Neuronal stem cell (in vitro differentiated cells): Measurements from ENCODE around the gene EGLN1.

Experiments
- DNase-seq: peaks from one replicate; pipeline ENCODE4 v3.0.0-alpha.2; 2013; ENCODE audit warnings: low spot score
- H2AFZ ChIP-seq: one replicate; pipeline ENCODE4 v1.6.1; 2013; ENCODE audit warnings: mild to moderate bottlenecking, low read length, inconsistent platforms
- H2AK5ac ChIP-seq: 2 replicates; pipeline ENCODE4 v1.6.1; 2013; ENCODE audit warnings: low read depth, mild to moderate bottlenecking, inconsistent platforms, low read length, moderate library complexity, mixed read lengths
- H2BK120ac ChIP-seq: 2 replicates; pipeline ENCODE4 v1.6.1; 2013; ENCODE audit warnings: low read depth, mild to moderate bottlenecking, inconsistent platforms, low read length, moderate library complexity, mixed read lengths
- H2BK12ac ChIP-seq: one replicate; pipeline ENCODE4 v1.6.1; 2013; ENCODE audit warnings: low read length, inconsistent platforms
- H2BK15ac ChIP-seq: 2 replicates; pipeline ENCODE4 v1.6.1; 2013; ENCODE audit warnings: mild to moderate bottlenecking, low read length, inconsistent platforms, mixed read lengths
- H2BK5ac ChIP-seq: one replicate; pipeline ENCODE4 v1.6.1; 2013; ENCODE audit warnings: inconsistent platforms, mild to moderate bottlenecking, low read length, moderate library complexity
- H3K14ac ChIP-seq: one replicate; pipeline ENCODE4 v1.6.1; 2013; ENCODE audit warnings: low read length, inconsistent platforms
- H3K18ac ChIP-seq: 2 replicates; pipeline ENCODE4 v1.6.1; 2013; ENCODE audit warnings: low read length, inconsistent platforms
- H3K23ac ChIP-seq: 2 replicates; pipeline ENCODE4 v1.6.1; 2013; ENCODE audit warnings: low read depth, mild to moderate bottlenecking, mixed read lengths, low read length, inconsistent platforms; ENCODE audit not compliant: poor library complexity
- H3K27ac ChIP-seq: replicated peaks from 3 replicates; pipeline ENCODE4 v1.5.1; 2013; ENCODE audit warnings: low read length, inconsistent platforms
- H3K27me3 ChIP-seq, 3 experiments: 2 replicates each; pipeline ENCODE4 v1.6.1; 2013; ENCODE audit warnings: low read length in 3 of 3, mild to moderate bottlenecking in 2 of 3, inconsistent platforms in 1 of 3, low read depth in 1 of 3, mixed read lengths in 1 of 3, moderate library complexity in 1 of 3; ENCODE audit not compliant: control insufficient read depth in 3 of 3, insufficient read depth in 3 of 3
- H3K36me3 ChIP-seq, 2 donors: replicated peaks in 1 of 2; 2 replicates each; pipeline ENCODE4 v1.6.1; 2013; ENCODE audit warnings: low read length in 2 of 2; ENCODE audit not compliant: control insufficient read depth in 2 of 2, insufficient read depth in 2 of 2
- H3K4ac ChIP-seq: 2 replicates; pipeline ENCODE4 v1.6.1; 2013; ENCODE audit warnings: inconsistent platforms, mild to moderate bottlenecking, low read length, moderate library complexity
- H3K4me1 ChIP-seq, 2 donors: 1 replicate in 1 of 2; 2 replicates in 1 of 2; pipeline ENCODE4 v1.6.1; 2013; ENCODE audit warnings: low read length in 2 of 2, low read depth in 1 of 2; ENCODE audit not compliant: control insufficient read depth in 2 of 2, insufficient read depth in 1 of 2
- H3K4me2 ChIP-seq: one replicate; pipeline ENCODE4 v1.6.1; 2013; ENCODE audit warnings: mild to moderate bottlenecking, low read length, inconsistent platforms; ENCODE audit not compliant: insufficient read depth, poor library complexity, severe bottlenecking
- H3K4me3 ChIP-seq, 2 donors: 2 replicates each; pipeline ENCODE4 v1.5.1; 2013; ENCODE audit warnings: low read length in 2 of 2, mild to moderate bottlenecking in 2 of 2, inconsistent platforms in 1 of 2, moderate library complexity in 1 of 2
- H3K79me1 ChIP-seq: one replicate; pipeline ENCODE4 v1.6.1; 2013; ENCODE audit warnings: low read depth, mild to moderate bottlenecking, inconsistent platforms, low read length, moderate library complexity
- H3K9ac ChIP-seq: one replicate; pipeline ENCODE4 v1.6.1; 2013; ENCODE audit warnings: mild to moderate bottlenecking, low read depth, low read length, inconsistent platforms; ENCODE audit not compliant: poor library complexity
- H3K9me3 ChIP-seq, 2 donors: replicated peaks in 1 of 2; 2 replicates each; pipeline versions ENCODE3 to v1.6.1; 2013; ENCODE audit warnings: low read length in 2 of 2, mild to moderate bottlenecking in 2 of 2, inconsistent platforms in 1 of 2, low read depth in 1 of 2, mixed read lengths in 1 of 2, moderate library complexity in 1 of 2; ENCODE audit not compliant: control insufficient read depth in 2 of 2, insufficient read depth in 1 of 2
- H4K8ac ChIP-seq: one replicate; pipeline ENCODE4 v1.6.1; 2013; ENCODE audit warnings: low read depth, mild to moderate bottlenecking, inconsistent platforms, low read length, moderate library complexity
- H4K91ac ChIP-seq: one replicate; pipeline ENCODE4 v1.6.1; 2013; ENCODE audit warnings: low read length, low read depth, mild to moderate bottlenecking, inconsistent platforms; ENCODE audit not compliant: poor library complexity
- WGBS, 2 donors: extraction: QIAGEN DNeasy Blood & Tissue Kit; methylation state at CpG; one replicate each; pipeline ENCODE4 v1.1.7; 2013; ENCODE audit warnings: missing lambda C conversion rate in 2 of 2, mixed read lengths in 1 of 2; ENCODE audit not compliant: insufficient read length in 2 of 2, insufficient replicate concordance in 1 of 2; ENCODE audit errors: extremely low coverage in 2 of 2; 5-methylcytosine and 5-hydroxymethylcytosine counted together

The EGLN1 gene

GRCh38 chr1:231357187-231357772 is 64.8 kb downstream of the EGLN1 start:
- H3K4me3 ChIP-seq = no peak overlapping the region
- no CpG with 5 or more reads among the region's 10 CpGs for WGBS, 2 donors
- H3K79me1 ChIP-seq = no peaks in the 10 kb centered on the region
- H2AK5ac ChIP-seq = no peak overlapping the region
- DNase-seq = no peak
- no peaks in the 10 kb centered on the region for H3K27me3 ChIP-seq
- H2BK12ac ChIP-seq = no peak overlapping the region
- H3K23ac ChIP-seq = no peak overlapping the region
- no peak overlapping the region for H3K18ac ChIP-seq
- H3K9me3 ChIP-seq = no peaks in the 10 kb centered on the region
- no peaks in the 10 kb centered on the region for H3K4me1 ChIP-seq
- no peak overlapping the region for H2BK120ac ChIP-seq
- peaks cover 0 to 33% of the 10 kb centered on the region in 2 donors for H3K36me3 ChIP-seq
- H2AFZ ChIP-seq = no peak overlapping the region
- no peak overlapping the region for H3K4ac ChIP-seq
- H3K14ac ChIP-seq = no peak overlapping the region
- H2BK5ac ChIP-seq = no peak overlapping the region
- H4K8ac ChIP-seq = no peak overlapping the region
- no peak overlapping the region for H2BK15ac ChIP-seq
- no peak overlapping the region for H3K27ac ChIP-seq
- H4K91ac ChIP-seq = no peak overlapping the region
- no peak overlapping the region for H3K4me2 ChIP-seq
- H3K9ac ChIP-seq = no peak overlapping the region

DNA sequence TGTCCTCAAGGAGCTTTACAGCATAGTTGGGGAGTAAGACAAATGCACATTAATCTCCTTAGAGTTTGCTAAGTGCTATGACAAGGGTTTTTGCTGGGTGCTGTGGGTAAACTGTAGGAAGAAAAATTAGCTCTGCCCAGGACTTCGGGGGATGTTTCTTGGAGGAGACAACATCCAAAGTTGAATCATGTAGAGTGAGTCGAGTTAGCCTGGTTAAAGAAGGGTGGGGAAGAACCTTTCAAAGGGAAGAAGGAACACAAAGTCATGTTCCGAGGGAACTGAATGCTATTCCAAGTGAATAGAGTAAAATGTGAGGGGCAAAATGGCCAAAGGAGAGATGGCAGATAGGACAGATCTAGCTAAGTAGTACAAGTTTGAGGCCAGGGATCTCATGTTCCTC is 66.9 kb downstream of the EGLN1 start:
- no peak overlapping the region for H3K4ac ChIP-seq
- no peaks in the 10 kb centered on the region for H3K27me3 ChIP-seq
- DNase-seq = no peak
- no peak overlapping the region for H2BK12ac ChIP-seq
- no peaks in the 10 kb centered on the region for H3K9me3 ChIP-seq
- no peak overlapping the region for H2BK5ac ChIP-seq
- no peak overlapping the region for H4K91ac ChIP-seq
- no peak overlapping the region for H3K14ac ChIP-seq
- no peak overlapping the region for H2BK120ac ChIP-seq
- no peak overlapping the region for H3K23ac ChIP-seq
- no peak overlapping the region for H3K18ac ChIP-seq
- H3K4me2 ChIP-seq = no peak overlapping the region
- no peak overlapping the region for H2BK15ac ChIP-seq
- H3K4me3 ChIP-seq = no peak overlapping the region
- H2AFZ ChIP-seq = no peak overlapping the region
- no peak overlapping the region for H4K8ac ChIP-seq
- peaks cover 2 to 45% of the 10 kb centered on the region in 2 donors for H3K36me3 ChIP-seq
- no peak overlapping the region for H3K27ac ChIP-seq
- H3K9ac ChIP-seq = no peak overlapping the region
- WGBS, 2 donors = no CpG with 5 or more reads among the region's 3 CpGs
- H3K4me1 ChIP-seq = no peaks in the 10 kb centered on the region
- no peak overlapping the region for H2AK5ac ChIP-seq
- no peaks in the 10 kb centered on the region for H3K79me1 ChIP-seq

DNA sequence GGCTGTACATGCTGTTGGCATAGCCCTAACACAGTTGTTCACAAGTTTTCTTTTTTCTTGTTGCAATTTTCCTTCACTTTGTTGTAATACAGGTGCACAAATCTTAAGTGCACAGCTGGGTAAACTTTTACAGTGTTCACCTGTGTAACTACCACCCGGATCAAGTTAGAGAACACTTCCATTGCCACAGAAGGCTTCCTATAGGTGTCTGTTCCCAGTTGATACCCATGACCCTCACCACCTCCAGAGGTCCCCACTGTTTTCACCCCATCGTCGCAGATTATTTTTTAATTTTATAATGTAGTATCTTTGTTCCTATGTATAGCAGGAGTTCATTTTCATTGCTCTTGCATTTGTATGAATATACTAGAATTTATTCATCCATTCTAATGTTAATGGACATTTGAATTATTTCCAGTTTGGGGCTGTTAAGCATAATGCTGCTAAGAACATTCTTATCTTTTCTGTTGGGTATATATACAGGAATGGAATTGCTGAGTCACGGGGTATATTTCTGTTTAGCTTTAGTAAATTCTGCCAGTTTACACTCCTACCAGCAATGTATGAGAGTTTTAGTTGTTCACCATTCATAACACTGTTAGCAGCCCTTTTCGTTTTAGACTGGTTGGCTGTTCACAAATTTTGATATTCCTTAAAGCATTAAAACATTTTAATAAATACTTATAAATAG is 67.6 kb downstream of the EGLN1 start:
- no peak overlapping the region for H3K18ac ChIP-seq
- H2BK15ac ChIP-seq = no peak overlapping the region
- H3K14ac ChIP-seq = no peak overlapping the region
- H3K79me1 ChIP-seq = no peaks in the 10 kb centered on the region
- peaks cover 6 to 52% of the 10 kb centered on the region in 2 donors for H3K36me3 ChIP-seq
- no peaks in the 10 kb centered on the region for H3K27me3 ChIP-seq
- H4K8ac ChIP-seq = no peak overlapping the region
- no peak overlapping the region for H3K9ac ChIP-seq
- H3K4me1 ChIP-seq = no peaks in the 10 kb centered on the region
- no peak overlapping the region for H3K23ac ChIP-seq
- H2AK5ac ChIP-seq = no peak overlapping the region
- no peak overlapping the region for H3K4me3 ChIP-seq
- H3K9me3 ChIP-seq = no peaks in the 10 kb centered on the region
- no peak overlapping the region for H3K4me2 ChIP-seq
- H4K91ac ChIP-seq = no peak overlapping the region
- no peak overlapping the region for H2BK12ac ChIP-seq
- no peak overlapping the region for H2BK120ac ChIP-seq
- H2AFZ ChIP-seq = no peak overlapping the region
- no peak overlapping the region for H3K4ac ChIP-seq
- no peak overlapping the region for H3K27ac ChIP-seq
- no peak for DNase-seq
- WGBS, 2 donors = no CpG with 5 or more reads among the region's 5 CpGs
- H2BK5ac ChIP-seq = no peak overlapping the region

- Histone ChIP-seq H3K36me3 (peaks cover 9 to 66% of the 10 kb centered on the region in 2 donors), H3K79me1 (no peaks in the 10 kb centered on the region), H4K8ac (no peak overlapping the region), H2BK120ac (no peak overlapping the region), H3K4me3 (no peak overlapping the region), H2BK15ac (no peak overlapping the region), H3K27me3 (no peaks in the 10 kb centered on the region), H2AFZ (no peak overlapping the region), H2BK5ac (no peak overlapping the region), H4K91ac (no peak overlapping the region), H2AK5ac (no peak overlapping the region), H3K23ac (no peak overlapping the region), H3K27ac (no peak overlapping the region), H3K4ac (no peak overlapping the region), H3K18ac (no peak overlapping the region), H3K9me3 (no peaks in the 10 kb centered on the region), H3K4me2 (no peak overlapping the region), H2BK12ac (no peak overlapping the region), H3K4me1 (no peaks in the 10 kb centered on the region), H3K9ac (no peak overlapping the region), H3K14ac (no peak overlapping the region)
- DNase-seq = no peak
- WGBS, 2 donors = no CpG with 5 or more reads among the region's 2 CpGs
Observed at GRCh38 chr1:231353086-231353485, 69.0 kb downstream of the EGLN1 start.
